ENCODE results near the gene FRS2. TPM values are rescaled to one million over a fixed set of nuclear protein-coding genes. Genes with fewer than 3 reads are reported as not detected.

Gene FRS2
- total RNA-seq, 1 experiment from 2014 or later = 33.7 TPM

GRCh38 chr12:69516950-69517349, 46.8 kb downstream of the FRS2 start:
- TF ChIP-seq CTCF (conservative IDR thresholded peaks at IDR 0.05) = no peak
- Mint-ChIP-seq H3K27ac (no peak overlapping the region), H3K4me1 (peaks cover 22 to 39% of the 10 kb centered on the region in 2 experiments)

More at GRCh38 chr12:69516950-69517349, 46.8 kb downstream of the FRS2 start:
- H4K20me1 ChIP-seq (ENCODE audit: control insufficient read depth, insufficient read depth, insufficient read length) = no peaks in the 10 kb centered on the region
- no peak overlapping the region for H3K18ac ChIP-seq (ENCODE audit: insufficient read length, low read depth, low read length)
- H2BK20ac ChIP-seq (ENCODE audit: low read depth, low read length, poor library complexity, severe bottlenecking) = no peak overlapping the region
- no peaks in the 10 kb centered on the region for H3K23me2 ChIP-seq (ENCODE audit: insufficient read length, low read depth, low read length, poor library complexity, severe bottlenecking)
- no peak overlapping the region for H3K56ac ChIP-seq (ENCODE audit: insufficient read length, low read depth, low read length)
- no peak overlapping the region for H3K4me2 ChIP-seq (ENCODE audit: insufficient read depth, insufficient read length, low read length)
- no peak overlapping the region for H3K14ac ChIP-seq (ENCODE audit: insufficient read depth, low read length)
- H3K4me1 ChIP-seq (ENCODE audit: insufficient read depth, low read length) = peaks cover 5% of the 10 kb centered on the region; the same call in 1 of the 2 replicates
- H3K9me3 Mint-ChIP-seq = peaks cover 16 to 20% of the 10 kb centered on the region in 2 experiments
- H2AFZ ChIP-seq (ENCODE audit: low read length) = no peak overlapping the region
- no peaks in the 10 kb centered on the region for H3K79me1 ChIP-seq (ENCODE audit: insufficient read depth, low read depth, low read length, poor library complexity, severe bottlenecking)
- no peak overlapping the region for H3K27ac ChIP-seq (ENCODE audit: insufficient read length, low read depth, low read length)
- no CpG with 5 or more reads among the region's 2 CpGs for WGBS (ENCODE audit: extremely low coverage, insufficient read length, low lambda C conversion rate)
- no peak overlapping the region for H2BK12ac ChIP-seq (ENCODE audit: insufficient read length, low read depth, low read length)
- H3K4me3 Mint-ChIP-seq = no peak overlapping the region
- H3K79me2 ChIP-seq (ENCODE audit: insufficient read depth, low read length) = peaks cover 14% of the 10 kb centered on the region; the same call in 1 of the 2 replicates
- H3K27me3 Mint-ChIP-seq (ENCODE audit: low read depth) = no peaks in the 10 kb centered on the region
- H2AK5ac ChIP-seq (ENCODE audit: insufficient read length, low read length) = no peak overlapping the region
- no peak overlapping the region for H4K5ac ChIP-seq (ENCODE audit: insufficient read length, low read depth, low read length)
- H3K27me3 ChIP-seq (ENCODE audit: insufficient read depth, low read length) = no peaks in the 10 kb centered on the region
- H3T11ph ChIP-seq (ENCODE audit: low read length) = no peak overlapping the region
- no peak overlapping the region for H4K8ac ChIP-seq (replicated peaks; ENCODE audit: insufficient read length, low read depth, low read length)
- H2BK120ac ChIP-seq (ENCODE audit: low read depth, low read length, poor library complexity, severe bottlenecking) = no peak overlapping the region
- no peak overlapping the region for H4K91ac ChIP-seq (ENCODE audit: insufficient read length, low read depth, low read length)
- DNase-seq = no peak
- H3K9ac ChIP-seq (ENCODE audit: extremely low read depth, insufficient read length, low read length) = no peak overlapping the region
- H3K36me3 Mint-ChIP-seq (ENCODE audit: insufficient read depth in 1 of 3, low read depth in 3 of 3) = peaks cover 0 to 28% (median 11%) of the 10 kb centered on the region in 3 experiments; a peak in 5 of 7 replicates
- H2BK15ac ChIP-seq (ENCODE audit: low read depth, low read length) = no peak overlapping the region
- H2BK5ac ChIP-seq (ENCODE audit: insufficient read length, low read length) = no peak overlapping the region
- no peaks in the 10 kb centered on the region for H3K9me3 ChIP-seq (ENCODE audit: control insufficient read depth, low read depth, low read length)
- H3K4ac ChIP-seq (ENCODE audit: low read depth, low read length) = no peak overlapping the region
- H3K23ac ChIP-seq (ENCODE audit: insufficient read length, low read depth, low read length) = no peak overlapping the region
